ENCODE data around the gene PACSIN2.

DNA sequence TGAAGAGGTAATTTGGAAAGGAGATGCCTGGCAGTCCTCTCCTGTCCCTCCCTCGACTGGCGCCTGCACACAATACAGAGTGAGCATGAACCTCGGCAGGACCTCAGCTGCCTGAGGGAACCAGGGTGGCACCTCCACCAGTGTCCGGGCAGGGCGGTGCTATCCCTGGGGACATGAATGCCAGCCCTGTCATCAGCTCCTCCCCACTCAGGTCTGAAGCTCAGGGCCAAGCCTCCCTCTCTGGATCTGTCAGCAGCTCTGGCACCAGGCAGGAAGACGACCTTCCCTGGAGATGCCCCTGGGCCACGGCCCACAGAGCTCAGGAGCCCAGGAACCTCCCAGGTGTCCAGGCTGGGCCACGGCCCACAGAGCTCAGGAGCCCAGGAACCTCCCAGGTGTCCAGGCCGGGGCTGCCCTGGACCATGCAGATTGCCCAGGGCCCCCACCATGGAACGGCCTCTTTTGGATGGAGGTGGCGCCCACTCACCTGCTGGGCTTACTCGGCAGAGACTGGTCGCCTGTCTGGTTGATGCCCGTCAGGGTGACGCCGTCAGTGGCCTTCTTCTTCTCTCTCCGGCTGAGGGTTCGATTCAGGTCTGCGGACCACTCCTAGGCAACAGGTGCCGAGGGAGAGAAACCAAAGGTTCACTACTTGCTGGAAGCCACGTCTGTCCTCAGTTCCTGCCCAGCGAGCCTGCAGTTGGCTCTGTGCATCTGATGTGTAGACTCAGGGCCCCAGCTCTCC, 136.2 kb downstream of the PACSIN2 start:
- TF ChIP-seq, protein P1, sequence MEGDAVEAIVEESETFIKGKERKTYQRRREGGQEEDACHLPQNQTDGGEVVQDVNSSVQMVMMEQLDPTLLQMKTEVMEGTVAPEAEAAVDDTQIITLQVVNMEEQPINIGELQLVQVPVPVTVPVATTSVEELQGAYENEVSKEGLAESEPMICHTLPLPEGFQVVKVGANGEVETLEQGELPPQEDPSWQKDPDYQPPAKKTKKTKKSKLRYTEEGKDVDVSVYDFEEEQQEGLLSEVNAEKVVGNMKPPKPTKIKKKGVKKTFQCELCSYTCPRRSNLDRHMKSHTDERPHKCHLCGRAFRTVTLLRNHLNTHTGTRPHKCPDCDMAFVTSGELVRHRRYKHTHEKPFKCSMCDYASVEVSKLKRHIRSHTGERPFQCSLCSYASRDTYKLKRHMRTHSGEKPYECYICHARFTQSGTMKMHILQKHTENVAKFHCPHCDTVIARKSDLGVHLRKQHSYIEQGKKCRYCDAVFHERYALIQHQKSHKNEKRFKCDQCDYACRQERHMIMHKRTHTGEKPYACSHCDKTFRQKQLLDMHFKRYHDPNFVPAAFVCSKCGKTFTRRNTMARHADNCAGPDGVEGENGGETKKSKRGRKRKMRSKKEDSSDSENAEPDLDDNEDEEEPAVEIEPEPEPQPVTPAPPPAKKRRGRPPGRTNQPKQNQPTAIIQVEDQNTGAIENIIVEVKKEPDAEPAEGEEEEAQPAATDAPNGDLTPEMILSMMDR (conservative IDR thresholded peaks at IDR 0.05; ENCODE audit: low read depth in 2 of 2), result no peak
- TF ChIP-seq CREB1 (CRISPR knock-in tag; IDR thresholded peaks at IDR 0.05; ENCODE audit: low read depth) (no peak), JUNB (IDR thresholded peaks at IDR 0.05; ENCODE audit: unreplicated experiment) (no peak), ZNF114 (CRISPR knock-in tag; IDR thresholded peaks at IDR 0.05) (no peak), EZH2 (IDR thresholded peaks at IDR 0.05; ENCODE audit: low read depth, unreplicated experiment) (no peak), POLR2AphosphoS5 (IDR thresholded peaks at IDR 0.05; ENCODE audit: low read depth) (no peak), EZH2phosphoT487 (IDR thresholded peaks at IDR 0.05; ENCODE audit: unreplicated experiment) (no peak), ZNF331 (CRISPR knock-in tag; IDR thresholded peaks at IDR 0.05; ENCODE audit: low read depth) (no peak), NANOG (IDR thresholded peaks at IDR 0.05; ENCODE audit: borderline replicate concordance) (no peak)
- TF ChIP-seq, protein P2, sequence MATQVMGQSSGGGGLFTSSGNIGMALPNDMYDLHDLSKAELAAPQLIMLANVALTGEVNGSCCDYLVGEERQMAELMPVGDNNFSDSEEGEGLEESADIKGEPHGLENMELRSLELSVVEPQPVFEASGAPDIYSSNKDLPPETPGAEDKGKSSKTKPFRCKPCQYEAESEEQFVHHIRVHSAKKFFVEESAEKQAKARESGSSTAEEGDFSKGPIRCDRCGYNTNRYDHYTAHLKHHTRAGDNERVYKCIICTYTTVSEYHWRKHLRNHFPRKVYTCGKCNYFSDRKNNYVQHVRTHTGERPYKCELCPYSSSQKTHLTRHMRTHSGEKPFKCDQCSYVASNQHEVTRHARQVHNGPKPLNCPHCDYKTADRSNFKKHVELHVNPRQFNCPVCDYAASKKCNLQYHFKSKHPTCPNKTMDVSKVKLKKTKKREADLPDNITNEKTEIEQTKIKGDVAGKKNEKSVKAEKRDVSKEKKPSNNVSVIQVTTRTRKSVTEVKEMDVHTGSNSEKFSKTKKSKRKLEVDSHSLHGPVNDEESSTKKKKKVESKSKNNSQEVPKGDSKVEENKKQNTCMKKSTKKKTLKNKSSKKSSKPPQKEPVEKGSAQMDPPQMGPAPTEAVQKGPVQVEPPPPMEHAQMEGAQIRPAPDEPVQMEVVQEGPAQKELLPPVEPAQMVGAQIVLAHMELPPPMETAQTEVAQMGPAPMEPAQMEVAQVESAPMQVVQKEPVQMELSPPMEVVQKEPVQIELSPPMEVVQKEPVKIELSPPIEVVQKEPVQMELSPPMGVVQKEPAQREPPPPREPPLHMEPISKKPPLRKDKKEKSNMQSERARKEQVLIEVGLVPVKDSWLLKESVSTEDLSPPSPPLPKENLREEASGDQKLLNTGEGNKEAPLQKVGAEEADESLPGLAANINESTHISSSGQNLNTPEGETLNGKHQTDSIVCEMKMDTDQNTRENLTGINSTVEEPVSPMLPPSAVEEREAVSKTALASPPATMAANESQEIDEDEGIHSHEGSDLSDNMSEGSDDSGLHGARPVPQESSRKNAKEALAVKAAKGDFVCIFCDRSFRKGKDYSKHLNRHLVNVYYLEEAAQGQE (IDR thresholded peaks at IDR 0.05; ENCODE audit: unreplicated experiment), result no peak

Data from GM23338 (cell line).